SK-N-SH (cell line): Measurements from ENCODE around the gene HOXC10. TPM values are rescaled to one million over a fixed set of nuclear protein-coding genes. Genes with fewer than 3 reads are reported as not detected.

Source experiments
- CTCF ChIA-PET: fragments of 300-600, 350-600 bp; formaldehyde crosslinking; extraction: SDS; loops from one replicate; lab custom pipeline; 2021; lab: Yijun Ruan, JAX
- POLR2A ChIA-PET: fragments of 350-600 bp; sonication (Branson Sonifier 250); formaldehyde crosslinking; extraction: SDS; loops from one replicate; lab custom pipeline; 2020; ENCODE audit warnings: antibody characterized with exemption, inconsistent platforms; lab: Yijun Ruan, JAX
- DNase-seq: peaks from one replicate; pipeline ENCODE4 v3.0.0; 2012
- H2AFZ ChIP-seq: fragments of 200-600 bp; sonication (generic); 2 replicates; pipeline ENCODE4 v1.8.1; 2016; ENCODE audit warnings: antibody characterized with exemption, mild to moderate bottlenecking, low read depth
- H3F3A ChIP-seq: fragments of 200-600 bp; sonication (generic); replicated peaks from 2 replicates; pipeline ENCODE3; 2016; ENCODE audit warnings: antibody characterized with exemption, mild to moderate bottlenecking; ENCODE audit not compliant: insufficient read depth
- H3K27ac ChIP-seq, 2 experiments: fragments of 200-500 bp in 1 of 2; fragments of 200-600 bp in 1 of 2; sonication (Bioruptor generic) in 1 of 2; sonication (generic), shearing (Covaris generic) in 1 of 2; 2 replicates each; pipeline versions ENCODE4 v1.5.1 to v1.6.1; 2014 to 2016; ENCODE audit warnings: low read depth in 2 of 2, inconsistent platforms in 1 of 2, low read length in 1 of 2, mild to moderate bottlenecking in 1 of 2, mixed read lengths in 1 of 2
- H3K27me3 ChIP-seq: fragments of 200-600 bp; sonication (generic), shearing (Covaris generic); 2 replicates; pipeline ENCODE4 v1.6.1; 2016; ENCODE audit warnings: mixed run types; ENCODE audit not compliant: insufficient read depth
- H3K36me3 ChIP-seq, 2 experiments: fragments of 200-500 bp in 1 of 2; fragments of 200-600 bp in 1 of 2; sonication (Bioruptor generic) in 1 of 2; sonication (generic) in 1 of 2; replicated peaks in 1 of 2; 2 replicates each; pipeline versions ENCODE3 to v1.5.1; 2014 to 2016; ENCODE audit warnings: low read length in 1 of 2, mild to moderate bottlenecking in 1 of 2; ENCODE audit not compliant: insufficient read depth in 2 of 2, control insufficient read depth in 1 of 2
- H3K4me1 ChIP-seq, 2 experiments: fragments of 200-500 bp in 1 of 2; fragments of 200-600 bp in 1 of 2; sonication (Bioruptor generic) in 1 of 2; sonication (generic), shearing (Covaris generic) in 1 of 2; 2 replicates each; pipeline versions ENCODE4 v1.5.1 to v1.6.1; 2014 to 2016; ENCODE audit warnings: low read depth in 1 of 2, low read length in 1 of 2, mixed run types in 1 of 2; ENCODE audit not compliant: insufficient read depth in 2 of 2, control insufficient read depth in 1 of 2
- H3K4me2 ChIP-seq: fragments of 200-600 bp; sonication (generic), shearing (Covaris generic); 2 replicates; pipeline ENCODE4 v1.6.1; 2017; ENCODE audit warnings: mixed run types
- H3K4me3 ChIP-seq, 2 experiments: fragments of 200-500 bp in 1 of 2; fragments of 200-600 bp in 1 of 2; sonication (Bioruptor generic) in 1 of 2; sonication (generic), shearing (Covaris generic) in 1 of 2; 2 replicates each; pipeline versions ENCODE4 v1.5.1 to v1.8.1; 2014 to 2016; ENCODE audit warnings: low read depth in 2 of 2, inconsistent platforms in 1 of 2, low read length in 1 of 2, mild to moderate bottlenecking in 1 of 2, mixed read lengths in 1 of 2, moderate library complexity in 1 of 2
- H3K79me2 ChIP-seq: fragments of 200-600 bp; sonication (generic); 2 replicates; pipeline ENCODE4 v1.8.1; 2017; ENCODE audit warnings: mild to moderate bottlenecking; ENCODE audit not compliant: insufficient read depth
- H3K9ac ChIP-seq: fragments of 200-600 bp; sonication (generic); 2 replicates; pipeline ENCODE4 v1.6.1; 2017; ENCODE audit warnings: mixed run types
- H3K9me2 ChIP-seq: fragments of 200-600 bp; sonication (generic); 2 replicates; pipeline ENCODE4 v1.6.1; 2017; ENCODE audit warnings: mixed run types
- H3K9me3 ChIP-seq: fragments of 200-600 bp; sonication (generic); 2 replicates; pipeline ENCODE4 v1.6.1; 2017; ENCODE audit warnings: mixed run types, mild to moderate bottlenecking, moderate library complexity
- H4K20me1 ChIP-seq: fragments of 200-600 bp; sonication (generic); 2 replicates; pipeline ENCODE4 v1.6.1; 2017; ENCODE audit warnings: mild to moderate bottlenecking, mixed run types; ENCODE audit not compliant: insufficient read depth
- CHD2 ChIP-seq: fragments of 150-350 bp; IDR thresholded peaks from 2 replicates; pipeline ENCODE4 v1.6.1; 2018; ENCODE audit warnings: low read length; ENCODE audit not compliant: partially characterized antibody
- EZH2phosphoT487 ChIP-seq: fragments of 200-600 bp; sonication (generic); IDR thresholded peaks from 2 replicates; pipeline ENCODE4 v1.6.1; 2017; ENCODE audit warnings: low read depth, mixed run types, mild to moderate bottlenecking, antibody characterized with exemption, moderate library complexity, borderline replicate concordance
- FOSL2 ChIP-seq: IDR thresholded peaks from 2 replicates; pipeline ENCODE4 v1.4.0; 2012; ENCODE audit warnings: low read depth, mild to moderate bottlenecking, moderate library complexity, borderline replicate concordance
- GABPA ChIP-seq: IDR thresholded peaks from 2 replicates; pipeline ENCODE4 v1.4.0; 2012; ENCODE audit warnings: low read depth, mild to moderate bottlenecking
- GATA2 ChIP-seq: sonication (generic); formaldehyde crosslinking; IDR thresholded peaks from 2 replicates; pipeline ENCODE4 v1.5.0; 2020; ENCODE audit warnings: mild to moderate bottlenecking, missing genetic modification reagents
- IRF3 ChIP-seq: fragments of 150-350 bp; IDR thresholded peaks from 2 replicates; pipeline ENCODE4 v1.6.1; 2016; ENCODE audit warnings: mild to moderate bottlenecking, low read depth, low read length
- NFIC ChIP-seq: IDR thresholded peaks from 2 replicates; pipeline ENCODE4 v1.4.0; 2012; ENCODE audit warnings: borderline replicate concordance
- RAD21 ChIP-seq: IDR thresholded peaks from 2 replicates; pipeline ENCODE4 v1.6.1; 2012; ENCODE audit warnings: mild to moderate bottlenecking, low read length
- RFX5 ChIP-seq: IDR thresholded peaks from 2 replicates; pipeline ENCODE4 v1.6.1; 2012; ENCODE audit warnings: mild to moderate bottlenecking, improper control_type of control experiment, low read length
- RXRA ChIP-seq: IDR thresholded peaks from 2 replicates; pipeline ENCODE4 v1.4.0; 2012; ENCODE audit warnings: low read depth, mild to moderate bottlenecking, borderline replicate concordance
- SIN3A ChIP-seq: IDR thresholded peaks from 2 replicates; pipeline ENCODE4 v1.6.1; 2012; ENCODE audit warnings: low read depth, mild to moderate bottlenecking, low read length, moderate library complexity, borderline replicate concordance
- TAF1 ChIP-seq: IDR thresholded peaks from 2 replicates; pipeline ENCODE4 v1.6.1; 2012; ENCODE audit warnings: low read depth, mild to moderate bottlenecking, low read length, moderate library complexity, borderline replicate concordance
- TCF12 ChIP-seq: IDR thresholded peaks from 2 replicates; pipeline ENCODE4 v1.4.0; 2012
- USF1 ChIP-seq: IDR thresholded peaks from 2 replicates; pipeline ENCODE4 v1.4.0; 2012; ENCODE audit warnings: low read depth, borderline replicate concordance
- YY1 ChIP-seq: IDR thresholded peaks from 2 replicates; pipeline ENCODE4 v1.4.0; 2012; ENCODE audit warnings: low read depth, mild to moderate bottlenecking
- WGBS: methylation state at CpG from one replicate; pipeline ENCODE4 v1.1.6; 2017; ENCODE audit warnings: low lambda C conversion rate; 5-methylcytosine and 5-hydroxymethylcytosine counted together
- polyA plus RNA-seq, 3 experiments: library from polyadenylated mRNA; depleted of rRNA; stranded (reverse); fragments of >200 nt; gene quantifications; 2 replicates each; pipeline ENCODE4 v1.2.3, GENCODE V29; 2012
- TF ChIP-seq, protein P1 (sequence below): IDR thresholded peaks from 2 replicates; pipeline ENCODE4 v1.6.1; 2012; ENCODE audit warnings: mild to moderate bottlenecking, low read depth, low read length, moderate library complexity
- TF ChIP-seq, protein P2 (sequence below): fragments of 200-600 bp; sonication (generic); IDR thresholded peaks from 2 replicates; pipeline ENCODE4 v1.6.1; 2017; ENCODE audit warnings: antibody characterized with exemption, mild to moderate bottlenecking, moderate library complexity
- TF ChIP-seq, protein P3 (sequence below): IDR thresholded peaks from 2 replicates; pipeline ENCODE4 v1.4.0; 2012; ENCODE audit warnings: low read depth, borderline replicate concordance

The HOXC10 gene
- polyA plus RNA-seq, 1 of the 3 experiments (the other 2 are of a cell fraction) = 0.03 TPM

GRCh38 chr12:54018468-54018984 lies 33.6 kb downstream of the HOXC10 start (continued):
- TF ChIP-seq, protein P1, sequence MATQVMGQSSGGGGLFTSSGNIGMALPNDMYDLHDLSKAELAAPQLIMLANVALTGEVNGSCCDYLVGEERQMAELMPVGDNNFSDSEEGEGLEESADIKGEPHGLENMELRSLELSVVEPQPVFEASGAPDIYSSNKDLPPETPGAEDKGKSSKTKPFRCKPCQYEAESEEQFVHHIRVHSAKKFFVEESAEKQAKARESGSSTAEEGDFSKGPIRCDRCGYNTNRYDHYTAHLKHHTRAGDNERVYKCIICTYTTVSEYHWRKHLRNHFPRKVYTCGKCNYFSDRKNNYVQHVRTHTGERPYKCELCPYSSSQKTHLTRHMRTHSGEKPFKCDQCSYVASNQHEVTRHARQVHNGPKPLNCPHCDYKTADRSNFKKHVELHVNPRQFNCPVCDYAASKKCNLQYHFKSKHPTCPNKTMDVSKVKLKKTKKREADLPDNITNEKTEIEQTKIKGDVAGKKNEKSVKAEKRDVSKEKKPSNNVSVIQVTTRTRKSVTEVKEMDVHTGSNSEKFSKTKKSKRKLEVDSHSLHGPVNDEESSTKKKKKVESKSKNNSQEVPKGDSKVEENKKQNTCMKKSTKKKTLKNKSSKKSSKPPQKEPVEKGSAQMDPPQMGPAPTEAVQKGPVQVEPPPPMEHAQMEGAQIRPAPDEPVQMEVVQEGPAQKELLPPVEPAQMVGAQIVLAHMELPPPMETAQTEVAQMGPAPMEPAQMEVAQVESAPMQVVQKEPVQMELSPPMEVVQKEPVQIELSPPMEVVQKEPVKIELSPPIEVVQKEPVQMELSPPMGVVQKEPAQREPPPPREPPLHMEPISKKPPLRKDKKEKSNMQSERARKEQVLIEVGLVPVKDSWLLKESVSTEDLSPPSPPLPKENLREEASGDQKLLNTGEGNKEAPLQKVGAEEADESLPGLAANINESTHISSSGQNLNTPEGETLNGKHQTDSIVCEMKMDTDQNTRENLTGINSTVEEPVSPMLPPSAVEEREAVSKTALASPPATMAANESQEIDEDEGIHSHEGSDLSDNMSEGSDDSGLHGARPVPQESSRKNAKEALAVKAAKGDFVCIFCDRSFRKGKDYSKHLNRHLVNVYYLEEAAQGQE = no peak
- TF ChIP-seq, protein P2, sequence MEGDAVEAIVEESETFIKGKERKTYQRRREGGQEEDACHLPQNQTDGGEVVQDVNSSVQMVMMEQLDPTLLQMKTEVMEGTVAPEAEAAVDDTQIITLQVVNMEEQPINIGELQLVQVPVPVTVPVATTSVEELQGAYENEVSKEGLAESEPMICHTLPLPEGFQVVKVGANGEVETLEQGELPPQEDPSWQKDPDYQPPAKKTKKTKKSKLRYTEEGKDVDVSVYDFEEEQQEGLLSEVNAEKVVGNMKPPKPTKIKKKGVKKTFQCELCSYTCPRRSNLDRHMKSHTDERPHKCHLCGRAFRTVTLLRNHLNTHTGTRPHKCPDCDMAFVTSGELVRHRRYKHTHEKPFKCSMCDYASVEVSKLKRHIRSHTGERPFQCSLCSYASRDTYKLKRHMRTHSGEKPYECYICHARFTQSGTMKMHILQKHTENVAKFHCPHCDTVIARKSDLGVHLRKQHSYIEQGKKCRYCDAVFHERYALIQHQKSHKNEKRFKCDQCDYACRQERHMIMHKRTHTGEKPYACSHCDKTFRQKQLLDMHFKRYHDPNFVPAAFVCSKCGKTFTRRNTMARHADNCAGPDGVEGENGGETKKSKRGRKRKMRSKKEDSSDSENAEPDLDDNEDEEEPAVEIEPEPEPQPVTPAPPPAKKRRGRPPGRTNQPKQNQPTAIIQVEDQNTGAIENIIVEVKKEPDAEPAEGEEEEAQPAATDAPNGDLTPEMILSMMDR = no peak
- TF ChIP-seq SIN3A = no peak
- TF ChIP-seq RXRA = no peak

- H3K27ac ChIP-seq = peak overlapping the region in 1 of 2 experiments; percentile 99; a peak in 3 of 4 replicates
- ChIA-PET CTCF (interaction anchor here (23.2 kb wide), 1 partner anchor 177 kb away, joined by 548 read pairs; the partner anchor contains the start of gene SMUG1), POLR2A (no interaction called here)
- no peaks in the 10 kb centered on the region for H3K27me3 ChIP-seq
- H3K4me3 ChIP-seq = no peak overlapping the region
- 0 out of 2 replicates have a peak overlapping the region, but pooled peaks have one; percentile 3 for H3K4me2 ChIP-seq
- no peaks in the 10 kb centered on the region for H4K20me1 ChIP-seq
- peaks cover 9% of the 10 kb centered on the region for H3F3A ChIP-seq
- DNase-seq = no peak
- no peaks in the 10 kb centered on the region for H3K36me3 ChIP-seq
- no peak overlapping the region for H3K9ac ChIP-seq
- no peak for TF ChIP-seq RAD21
- no peak for TF ChIP-seq TAF1
- no peak for TF ChIP-seq USF1
- TF ChIP-seq FOSL2 = no peak
- no peak for TF ChIP-seq NFIC
- TF ChIP-seq EZH2phosphoT487 = no peak
- no peak for TF ChIP-seq GATA2 (CRISPR knock-in tag)
- no peak for TF ChIP-seq RFX5
- no peak for TF ChIP-seq IRF3
- no peak for TF ChIP-seq CHD2
- TF ChIP-seq TCF12 = no peak
- TF ChIP-seq GABPA = no peak
- no peak for TF ChIP-seq RXRA
- TF ChIP-seq, protein P3, sequence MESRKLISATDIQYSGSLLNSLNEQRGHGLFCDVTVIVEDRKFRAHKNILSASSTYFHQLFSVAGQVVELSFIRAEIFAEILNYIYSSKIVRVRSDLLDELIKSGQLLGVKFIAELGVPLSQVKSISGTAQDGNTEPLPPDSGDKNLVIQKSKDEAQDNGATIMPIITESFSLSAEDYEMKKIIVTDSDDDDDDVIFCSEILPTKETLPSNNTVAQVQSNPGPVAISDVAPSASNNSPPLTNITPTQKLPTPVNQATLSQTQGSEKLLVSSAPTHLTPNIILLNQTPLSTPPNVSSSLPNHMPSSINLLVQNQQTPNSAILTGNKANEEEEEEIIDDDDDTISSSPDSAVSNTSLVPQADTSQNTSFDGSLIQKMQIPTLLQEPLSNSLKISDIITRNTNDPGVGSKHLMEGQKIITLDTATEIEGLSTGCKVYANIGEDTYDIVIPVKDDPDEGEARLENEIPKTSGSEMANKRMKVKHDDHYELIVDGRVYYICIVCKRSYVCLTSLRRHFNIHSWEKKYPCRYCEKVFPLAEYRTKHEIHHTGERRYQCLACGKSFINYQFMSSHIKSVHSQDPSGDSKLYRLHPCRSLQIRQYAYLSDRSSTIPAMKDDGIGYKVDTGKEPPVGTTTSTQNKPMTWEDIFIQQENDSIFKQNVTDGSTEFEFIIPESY = no peak
- no peak for TF ChIP-seq YY1
- H2AFZ ChIP-seq = no peak overlapping the region
- WGBS = 96% methylated on average over 43 of the region's 43 CpGs
- peaks cover 10% of the 10 kb centered on the region; the same call in 1 of the 2 replicates for H3K79me2 ChIP-seq
- peaks cover 7 to 38% of the 10 kb centered on the region in 2 experiments; a peak in 2 of 4 replicates for H3K4me1 ChIP-seq
- H3K9me3 ChIP-seq = no peaks in the 10 kb centered on the region
- H3K9me2 ChIP-seq = no peaks in the 10 kb centered on the region
These were observed 34.3 kb downstream of the HOXC10 start for GRCh38 chr12:54019091-54019811.
